ENCODE data around the gene NFIB. TPM values are rescaled to one million over a fixed set of nuclear protein-coding genes. Genes with fewer than 3 reads are reported as not detected.
A peak's percentile ranks its signal among the peaks of the same experiment; 100 is the strongest.

Gene NFIB
- total RNA-seq, 1 donor from 2014 or later = 37.2 TPM

DNA sequence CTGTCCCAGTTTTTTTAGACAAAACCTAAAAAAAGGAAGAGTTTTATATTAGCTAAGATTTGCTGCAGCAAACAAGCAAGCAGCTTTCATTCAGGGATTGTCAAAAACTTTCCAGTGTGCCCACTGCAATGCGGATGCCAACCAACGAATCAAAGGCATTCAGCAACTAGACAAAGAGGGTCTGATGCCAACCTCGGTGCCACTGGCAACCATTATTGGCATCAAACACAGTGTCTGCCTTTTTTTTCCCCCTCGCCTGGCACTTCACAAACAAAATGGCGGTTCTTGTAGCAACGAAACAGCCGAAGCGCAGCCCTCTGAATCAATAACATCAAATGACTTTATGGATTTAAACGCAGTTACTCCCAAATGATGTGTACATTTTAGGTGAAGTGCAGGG, 10.4 kb downstream of the NFIB start:
- no peak for ATAC-seq

DNA sequence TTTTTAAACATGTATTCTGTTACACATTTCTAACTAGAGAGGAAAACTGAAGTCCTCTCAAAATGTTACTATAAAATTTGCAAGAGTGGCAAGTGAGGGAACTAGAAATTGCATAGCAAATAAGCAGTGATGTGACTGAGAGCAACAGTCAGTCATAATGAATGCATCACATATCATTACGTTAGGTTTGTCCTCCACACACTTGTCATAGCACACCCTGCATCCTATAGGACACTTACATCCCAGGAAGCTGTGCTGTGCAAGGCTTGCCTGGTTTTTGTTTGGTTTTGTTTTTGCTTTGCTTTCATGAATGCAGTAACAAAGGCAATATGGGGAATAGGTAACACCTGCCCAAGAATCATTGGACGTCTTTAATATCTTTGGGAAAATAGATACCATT, 10.8 kb downstream of the NFIB start:
- no peak for ATAC-seq

DNA sequence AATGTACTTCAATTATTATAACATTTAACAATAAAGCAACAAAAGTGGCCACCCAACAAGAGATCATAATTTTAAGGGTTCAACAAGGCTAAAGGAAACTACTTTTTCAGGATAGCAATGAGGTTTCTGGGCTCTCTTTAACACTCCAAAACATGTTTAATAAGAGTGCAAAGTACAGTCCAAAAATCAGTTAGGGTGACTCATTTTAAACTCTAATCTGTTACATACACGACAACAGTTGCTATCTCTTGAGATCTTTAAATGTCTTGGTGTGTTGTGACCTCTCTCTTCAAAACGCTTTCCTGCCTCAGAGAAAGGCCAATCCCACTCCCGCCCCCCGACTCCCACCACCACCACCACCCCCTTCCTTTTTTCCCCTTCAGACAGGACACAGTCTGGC, 11.5 kb downstream of the NFIB start:
- ATAC-seq = no peak

DNA sequence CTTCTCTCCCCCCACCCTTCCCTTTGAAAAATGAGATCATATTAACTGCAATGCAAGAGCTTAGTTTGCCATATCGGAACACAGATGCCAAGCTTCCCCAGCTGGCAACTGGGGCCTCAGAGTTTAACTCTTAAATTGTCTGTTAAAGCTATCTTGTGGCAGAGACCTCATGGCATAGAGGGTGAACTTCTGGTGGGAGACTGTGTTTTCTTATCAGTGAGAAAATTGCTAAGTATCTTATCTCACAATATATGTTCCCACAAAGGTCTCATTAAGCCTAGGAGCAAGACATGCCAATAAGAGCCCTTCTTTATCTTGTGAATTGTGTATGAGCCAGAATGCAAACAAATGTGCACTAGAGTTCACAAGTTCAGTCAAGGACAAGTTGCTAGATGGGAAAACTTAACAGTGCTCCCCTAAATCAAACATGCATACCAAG, 12.3 kb downstream of the NFIB start:
- no peak for ATAC-seq

DNA sequence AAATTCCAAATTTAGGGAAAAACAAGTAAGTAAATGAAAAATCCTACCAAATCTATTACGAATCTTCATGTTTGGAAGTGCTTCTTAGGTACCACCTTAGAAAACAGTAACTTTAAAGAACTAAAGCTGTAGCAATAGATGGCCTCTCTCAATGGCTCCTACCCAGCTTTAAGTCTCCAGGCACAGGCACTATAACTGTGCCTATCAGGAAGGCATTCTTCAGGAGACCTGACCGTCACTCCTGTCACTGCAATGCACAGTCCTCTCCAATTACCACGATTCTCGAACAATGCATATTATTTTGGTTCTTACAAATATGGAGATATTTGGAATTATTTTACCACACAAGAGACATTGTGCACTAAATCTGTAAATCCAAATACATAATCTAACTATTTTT, 12.9 kb downstream of the NFIB start:
- no peak for ATAC-seq

DNA sequence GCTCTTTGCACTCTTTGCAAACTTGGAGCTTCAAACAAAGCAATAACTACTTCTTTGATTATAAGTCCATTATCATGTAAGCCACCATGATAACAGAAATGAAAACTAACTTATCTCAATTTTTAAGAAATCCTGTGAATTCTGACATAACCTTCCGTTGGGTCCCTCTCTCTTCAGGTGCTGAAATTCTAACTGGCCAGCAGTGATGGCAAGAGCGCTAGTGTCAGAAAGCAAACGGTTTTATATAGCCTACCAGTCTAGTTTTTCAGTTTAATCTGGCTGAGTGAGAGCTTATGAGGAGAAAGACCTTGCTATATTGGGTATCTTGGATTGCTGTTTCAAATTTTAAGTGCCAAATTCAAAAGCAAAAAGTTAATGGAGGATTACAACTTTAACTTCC, 13.4 kb downstream of the NFIB start:
- ATAC-seq = no peak

DNA sequence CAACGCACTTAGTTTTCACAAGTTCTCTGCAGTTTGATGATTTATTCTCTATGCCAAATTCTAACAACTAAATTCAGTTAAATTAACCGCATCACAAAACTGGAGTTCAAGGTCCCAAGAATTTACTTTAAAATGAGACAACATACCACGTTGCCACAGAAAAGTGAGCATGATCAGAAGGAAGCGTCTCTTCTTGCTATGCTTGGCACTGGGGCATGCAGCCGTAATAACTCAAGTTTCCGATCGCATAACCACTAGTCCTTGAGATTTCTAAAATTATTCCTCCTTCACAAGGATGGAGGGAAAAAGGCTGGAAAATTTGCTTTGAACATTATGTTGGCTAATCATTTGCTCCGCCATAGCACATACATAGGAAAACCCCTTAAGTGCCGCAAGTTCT, 13.9 kb downstream of the NFIB start:
- no peak for ATAC-seq

DNA sequence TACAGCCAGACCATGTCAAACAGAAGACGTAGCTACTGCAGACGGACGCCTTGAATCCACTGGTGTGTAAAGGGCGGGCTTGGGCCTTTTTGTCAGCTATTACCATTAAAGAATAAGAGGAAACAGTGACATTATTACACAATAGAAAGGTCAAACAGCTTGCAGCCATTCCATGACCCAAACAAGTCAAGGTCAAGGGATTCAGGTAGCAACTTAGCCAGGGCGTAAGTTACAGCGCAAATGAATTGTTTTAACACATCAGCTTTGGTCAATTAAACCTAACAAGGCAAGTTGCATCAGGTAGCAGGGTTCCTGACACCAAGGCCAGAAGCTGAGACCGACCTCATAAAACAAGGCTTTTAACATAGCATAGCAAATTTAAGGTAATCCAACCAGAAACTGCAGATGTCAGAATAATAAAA, 15.3 kb downstream of the NFIB start:
- no peak for ATAC-seq

DNA sequence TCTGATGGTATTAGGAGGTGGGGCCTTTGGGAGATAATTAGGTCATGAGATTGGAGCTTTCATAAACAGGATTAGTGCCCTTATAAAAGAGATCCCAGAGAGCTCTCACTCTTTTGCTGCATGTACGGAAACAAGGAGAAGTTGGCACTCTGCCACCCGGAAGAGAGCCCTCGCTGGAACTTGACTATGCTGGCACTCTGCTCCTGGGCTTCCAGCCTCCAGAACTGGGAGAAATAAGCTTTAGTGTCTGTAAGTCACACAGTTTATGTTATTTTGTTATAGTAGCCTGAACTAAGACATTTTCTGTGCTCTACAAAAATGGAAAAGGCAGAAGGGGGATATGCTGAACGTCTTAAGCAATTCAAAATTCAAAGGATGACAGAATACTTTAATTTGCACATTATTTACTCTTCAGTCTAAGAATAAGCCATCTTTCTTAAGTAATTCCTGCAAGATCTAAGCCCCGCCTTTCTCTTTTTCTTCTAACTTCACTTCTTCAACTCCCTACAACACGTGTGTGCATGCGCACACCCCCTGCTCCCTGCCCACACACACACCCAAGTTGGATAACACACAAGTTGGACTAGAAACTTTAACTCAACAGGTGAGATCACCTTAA, 17.3 kb downstream of the NFIB start:
- ATAC-seq = peak; percentile 36

DNA sequence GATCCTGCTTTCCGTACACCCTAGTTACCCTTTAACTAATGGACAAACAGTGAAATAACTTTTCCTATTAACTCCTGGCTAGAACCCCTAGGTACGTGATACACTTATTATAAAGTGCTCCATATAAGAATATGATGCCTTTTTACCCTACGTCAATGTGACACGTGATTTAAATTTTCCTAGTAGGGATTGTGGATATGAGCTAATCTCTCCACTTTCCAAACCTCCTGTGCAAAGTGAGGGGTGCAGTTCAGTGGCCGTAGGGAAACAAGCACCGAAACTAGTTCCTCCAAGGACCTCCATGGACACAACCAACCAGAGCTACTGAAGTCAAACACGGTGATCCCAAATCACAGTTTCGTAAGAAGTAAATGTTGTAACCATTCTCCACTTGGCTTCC, 19.3 kb downstream of the NFIB start:
- no peak for ATAC-seq

DNA sequence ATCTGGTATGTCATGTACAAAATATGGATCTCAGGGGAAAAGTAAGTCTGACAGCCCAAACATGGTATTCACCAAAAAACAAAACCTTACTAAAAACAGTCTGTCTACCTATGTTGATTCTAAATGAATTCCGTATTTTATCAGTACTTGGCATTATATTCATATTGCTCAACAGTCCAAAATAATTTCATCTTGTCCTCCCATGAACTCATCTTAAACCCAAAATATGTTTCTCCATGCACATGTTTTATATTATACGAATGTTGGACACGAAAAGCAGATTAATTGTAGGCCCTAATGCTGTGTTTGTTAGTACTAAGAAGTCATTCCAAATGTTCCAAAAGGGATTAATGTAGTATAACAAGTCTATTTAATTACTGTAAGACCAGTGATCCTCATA, 20.1 kb downstream of the NFIB start:
- ATAC-seq = no peak

DNA sequence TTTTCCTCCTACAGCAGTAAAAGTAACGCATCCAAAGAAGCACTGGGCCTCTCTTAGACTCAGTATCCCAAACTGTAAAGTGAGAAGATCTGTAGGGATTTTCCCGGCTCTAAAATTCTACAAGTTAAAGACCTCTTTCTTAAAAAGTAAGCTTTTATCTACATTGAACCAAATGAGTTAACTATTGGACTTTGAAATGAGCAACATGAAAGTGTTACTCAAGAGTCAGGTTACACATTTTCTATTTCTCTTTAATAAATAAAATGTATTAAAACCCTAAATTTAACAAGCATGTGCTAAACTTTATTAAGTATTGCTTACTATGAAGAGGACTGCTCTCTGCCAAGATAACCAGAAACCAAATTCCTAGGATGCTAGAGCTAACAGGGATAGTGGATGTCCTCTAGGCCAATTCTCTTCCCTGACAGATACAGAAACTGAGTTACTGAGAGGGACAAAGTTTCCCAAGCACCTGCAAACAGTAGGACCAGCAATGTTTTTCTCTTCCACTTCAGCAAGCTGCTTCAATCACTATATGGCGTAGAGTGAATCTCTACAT, 21.7 kb downstream of the NFIB start:
- no peak for ATAC-seq

DNA sequence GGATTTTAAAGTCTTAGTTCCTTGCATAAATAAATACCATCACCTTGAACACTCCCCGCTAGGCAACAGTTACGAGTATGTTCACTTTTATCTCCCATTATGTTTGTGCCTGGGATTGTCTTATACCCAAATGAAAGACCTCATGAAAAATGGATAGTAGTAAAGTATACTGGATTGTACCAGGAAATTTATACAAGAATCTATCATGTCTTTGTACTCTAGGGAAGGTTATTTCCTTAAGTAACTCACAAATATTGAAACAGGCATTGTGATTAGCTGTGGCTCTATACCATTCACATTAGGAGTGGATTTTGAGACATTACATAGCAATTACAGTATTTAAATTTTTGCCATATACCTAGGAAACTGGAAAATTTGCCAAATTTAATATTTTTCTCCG, 24.0 kb downstream of the NFIB start:
- ATAC-seq = no peak

DNA sequence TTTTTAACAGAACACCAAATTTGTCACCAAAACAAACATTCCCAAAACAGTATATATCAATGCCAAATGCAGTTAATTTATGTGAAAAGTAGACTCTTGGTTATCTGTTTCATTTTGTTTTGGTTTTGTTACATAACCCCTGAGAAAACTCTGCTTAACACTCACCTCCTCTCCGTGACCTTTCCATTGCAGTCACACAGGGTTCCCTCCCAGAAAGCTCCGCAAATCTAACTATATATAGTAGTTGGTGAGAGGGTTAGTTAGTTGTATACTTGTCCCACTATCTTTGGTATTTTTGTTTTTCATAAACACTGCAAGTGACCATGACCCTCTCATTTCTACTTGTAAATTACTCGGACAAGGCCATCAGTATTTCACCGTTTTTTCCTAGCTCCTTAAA, 25.5 kb downstream of the NFIB start:
- ATAC-seq = no peak

DNA sequence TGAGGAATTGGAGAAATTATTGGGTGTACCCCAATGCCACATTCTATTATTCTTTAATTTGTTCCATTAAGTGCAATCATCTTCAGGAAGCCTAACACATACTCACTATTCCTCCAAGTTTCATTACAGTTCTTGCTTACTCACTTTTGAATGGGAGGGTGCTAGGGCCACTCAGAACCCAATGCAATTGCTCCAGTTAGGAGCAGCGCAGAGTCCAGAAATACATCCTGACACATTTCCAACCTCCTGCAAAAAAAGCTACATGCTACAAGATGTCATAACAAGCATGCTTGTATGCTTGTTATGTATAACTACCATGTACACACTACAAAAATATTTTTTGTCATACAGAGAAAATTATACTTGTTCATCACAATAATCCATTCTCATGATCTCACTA, 27.8 kb downstream of the NFIB start:
- ATAC-seq = no peak

DNA sequence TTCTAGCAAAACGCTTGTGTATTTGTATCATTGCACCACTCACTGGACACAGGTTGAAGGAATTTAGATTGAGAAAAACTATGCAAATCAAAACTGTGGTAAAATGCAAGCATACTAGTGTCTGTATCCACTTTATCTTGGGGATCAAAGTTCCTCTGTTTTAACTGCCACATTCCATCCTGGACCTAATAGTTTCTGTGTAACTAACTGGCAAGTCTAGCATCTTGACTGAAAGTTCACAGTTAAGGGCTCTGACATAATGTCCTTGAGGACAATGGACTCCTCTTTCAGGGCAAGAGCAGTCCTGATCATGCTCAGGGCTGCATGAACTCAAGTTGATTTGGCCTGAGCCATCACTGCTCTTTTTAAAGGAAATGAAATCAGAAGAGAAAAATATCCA, 30.7 kb downstream of the NFIB start:
- no peak for ATAC-seq

DNA sequence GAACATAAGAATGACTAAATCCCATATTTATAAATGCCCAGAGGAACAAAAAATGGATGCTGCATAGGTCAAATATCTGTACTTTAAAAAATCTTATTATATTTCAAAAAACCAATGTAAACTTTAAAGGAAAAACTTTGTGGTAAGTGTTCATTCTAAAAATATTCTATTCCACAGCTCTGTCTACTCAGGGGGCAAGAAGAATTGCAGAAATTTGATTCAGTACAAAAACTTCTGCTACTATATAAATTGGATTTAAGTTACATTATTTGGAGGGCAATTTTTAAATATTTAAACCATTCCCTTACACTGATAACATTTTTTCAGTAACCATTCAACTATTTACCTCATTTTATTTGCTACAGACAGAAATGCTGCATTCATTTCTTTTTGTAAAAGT, 32.1 kb downstream of the NFIB start:
- no peak for ATAC-seq

DNA sequence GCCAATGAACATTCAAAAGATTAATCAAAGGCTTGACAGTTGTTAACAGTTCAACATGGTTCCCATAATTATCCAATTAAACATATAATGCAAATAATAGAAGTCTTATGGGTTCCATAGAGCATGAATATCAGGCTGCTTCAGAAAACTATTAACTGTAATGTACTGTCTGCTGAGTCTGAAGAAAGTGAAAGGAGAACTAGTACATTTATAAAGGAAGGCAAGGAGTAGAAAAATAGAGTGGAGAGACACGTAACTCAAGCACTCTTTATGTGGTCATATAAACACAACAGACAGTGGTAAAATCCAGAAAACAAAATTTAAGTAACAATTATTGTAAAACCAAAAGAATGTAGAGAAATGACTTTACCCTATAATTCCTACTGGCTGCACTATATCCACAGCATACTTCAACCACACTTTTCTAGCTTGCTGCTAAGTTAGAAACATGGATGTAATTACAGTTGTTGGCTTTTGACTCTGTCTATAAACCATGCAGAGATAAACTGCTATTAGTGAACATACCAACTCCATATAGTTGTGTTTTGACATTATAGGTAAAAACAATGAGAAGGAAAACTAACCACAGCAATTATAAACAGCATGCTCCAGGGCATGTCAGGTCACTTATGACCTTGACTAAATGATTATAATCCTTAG, 32.7 kb downstream of the NFIB start:
- no peak for ATAC-seq

DNA sequence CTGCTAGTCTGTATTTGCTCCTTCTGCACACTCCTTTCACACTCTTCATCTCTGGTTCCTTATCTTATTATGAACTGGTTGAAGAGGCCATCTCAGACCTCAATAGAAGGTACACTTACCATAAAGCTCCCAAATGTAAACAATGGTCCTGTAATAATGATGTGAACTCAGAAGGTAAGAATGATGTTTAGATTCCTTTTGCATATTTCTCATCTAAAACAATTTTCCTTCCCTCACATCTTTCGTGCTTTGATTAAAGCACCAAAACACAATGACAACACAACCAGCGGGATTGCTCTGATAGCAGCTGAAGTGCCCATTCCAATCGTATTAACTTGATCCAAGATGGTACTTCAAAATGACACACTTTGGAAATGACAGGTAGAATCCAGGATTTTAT, 34.3 kb downstream of the NFIB start:
- ATAC-seq = no peak

DNA sequence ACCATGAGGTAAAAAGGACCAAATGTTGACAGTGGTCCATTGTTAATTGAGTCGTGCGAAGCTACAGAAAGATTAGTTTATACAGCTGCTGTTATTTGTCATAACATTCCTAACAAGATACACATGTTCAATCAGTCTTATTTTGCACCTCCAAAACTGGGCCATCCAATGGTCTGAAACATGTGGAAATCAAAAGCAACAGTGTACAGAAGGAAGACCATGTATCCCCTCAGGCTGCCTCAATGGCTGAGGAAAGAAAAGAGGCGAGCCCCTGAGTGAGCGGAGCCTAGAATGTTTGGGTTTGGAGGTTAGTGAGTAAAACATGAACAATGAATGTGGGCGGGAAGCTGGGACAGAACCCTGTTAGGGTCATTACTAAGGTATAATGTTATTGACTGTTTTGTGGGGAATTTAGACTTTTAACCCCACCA, 35.6 kb downstream of the NFIB start:
- ATAC-seq = no peak

DNA sequence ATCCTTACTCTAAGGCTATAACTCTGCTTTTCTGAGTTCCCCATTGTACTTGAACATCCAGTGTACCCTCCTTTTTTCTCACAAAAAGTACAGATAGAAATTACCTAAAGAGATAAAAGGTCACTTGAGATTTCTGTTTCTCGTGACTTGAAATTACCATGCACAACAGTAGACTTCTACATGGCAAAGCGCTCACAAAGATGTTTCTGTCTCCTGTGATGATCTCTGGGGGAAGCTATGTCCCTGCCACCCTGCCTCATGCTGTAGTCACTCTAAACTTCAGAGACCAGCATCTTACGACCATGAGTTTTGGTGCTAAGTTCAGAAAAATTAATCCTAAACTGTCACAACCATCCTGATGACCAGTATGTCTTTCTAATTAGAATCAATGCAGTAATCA, 36.2 kb downstream of the NFIB start:
- no peak for ATAC-seq

DNA sequence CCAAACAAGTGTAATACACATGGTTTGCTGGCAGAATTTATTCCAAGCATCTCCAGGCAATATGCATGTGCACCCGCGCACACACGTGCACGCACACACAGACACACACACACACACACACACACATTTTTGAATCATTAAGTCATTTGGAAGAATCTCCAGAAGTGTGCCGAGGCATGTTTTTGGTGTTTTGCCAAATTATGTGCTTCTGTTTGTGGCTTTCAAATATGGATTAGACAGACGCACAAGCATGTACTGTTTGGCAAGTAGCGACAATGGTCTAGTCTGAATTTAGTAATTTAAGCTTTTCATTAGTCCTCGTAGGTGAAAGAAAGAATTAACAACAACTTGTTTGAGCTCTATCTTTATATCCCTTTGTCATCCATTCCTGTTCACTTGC, 36.7 kb downstream of the NFIB start:
- ATAC-seq = peak; percentile 75

DNA sequence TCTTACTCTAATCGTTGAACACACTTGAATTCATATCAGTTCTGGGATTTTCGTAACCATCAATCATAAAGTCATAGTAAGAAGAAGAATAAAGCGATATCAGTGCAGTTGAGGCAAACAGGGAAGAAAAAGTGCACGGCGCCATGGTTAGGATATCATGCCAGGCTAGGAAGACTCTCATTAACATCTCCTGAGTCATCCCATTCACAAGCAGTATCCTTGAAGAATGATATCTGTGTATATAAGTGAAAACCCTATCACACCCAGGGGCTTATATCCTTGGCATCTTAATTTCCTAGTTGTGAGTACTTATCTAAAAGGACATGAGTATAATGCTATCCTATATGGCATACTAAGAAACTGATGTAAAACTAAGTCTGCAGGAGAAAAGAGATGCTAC, 38.6 kb downstream of the NFIB start:
- no peak for ATAC-seq

DNA sequence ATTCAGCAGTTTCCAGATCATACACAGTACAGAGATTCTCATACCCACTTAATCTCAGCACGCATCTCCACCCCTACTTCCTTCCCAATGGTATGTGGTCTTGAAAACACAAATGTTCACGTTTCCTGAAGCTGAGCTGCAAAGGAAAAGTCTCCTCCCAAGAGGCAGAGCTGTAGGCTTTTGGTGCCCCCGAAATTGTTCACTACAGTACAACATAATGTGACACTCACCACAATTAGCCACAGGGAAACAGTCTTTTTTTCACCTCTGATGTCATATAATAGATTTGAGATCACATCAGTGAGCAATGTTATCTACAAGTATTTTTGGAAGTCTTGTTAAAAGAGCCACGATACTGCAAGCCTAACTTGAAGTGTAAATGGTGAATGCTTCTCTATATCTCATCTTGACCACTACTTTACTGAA, 40.2 kb downstream of the NFIB start:
- no peak for ATAC-seq
